Liver (tissue), 2 donors: ENCODE results near the gene CLEC10A.

Experiments used
- CTCF ChIP-seq: fragments of 150-350 bp; IDR thresholded peaks from 2 replicates; pipeline ENCODE4 v1.5.1; 2017; ENCODE audit warnings: improper control_type of control experiment, low read depth, low read length; ENCODE audit not compliant: missing input control
- FOXA1 ChIP-seq: IDR thresholded peaks from 2 replicates; pipeline ENCODE4 v1.6.1; 2016; ENCODE audit warnings: antibody characterized with exemption
- donor health status: healthy.

DNA sequence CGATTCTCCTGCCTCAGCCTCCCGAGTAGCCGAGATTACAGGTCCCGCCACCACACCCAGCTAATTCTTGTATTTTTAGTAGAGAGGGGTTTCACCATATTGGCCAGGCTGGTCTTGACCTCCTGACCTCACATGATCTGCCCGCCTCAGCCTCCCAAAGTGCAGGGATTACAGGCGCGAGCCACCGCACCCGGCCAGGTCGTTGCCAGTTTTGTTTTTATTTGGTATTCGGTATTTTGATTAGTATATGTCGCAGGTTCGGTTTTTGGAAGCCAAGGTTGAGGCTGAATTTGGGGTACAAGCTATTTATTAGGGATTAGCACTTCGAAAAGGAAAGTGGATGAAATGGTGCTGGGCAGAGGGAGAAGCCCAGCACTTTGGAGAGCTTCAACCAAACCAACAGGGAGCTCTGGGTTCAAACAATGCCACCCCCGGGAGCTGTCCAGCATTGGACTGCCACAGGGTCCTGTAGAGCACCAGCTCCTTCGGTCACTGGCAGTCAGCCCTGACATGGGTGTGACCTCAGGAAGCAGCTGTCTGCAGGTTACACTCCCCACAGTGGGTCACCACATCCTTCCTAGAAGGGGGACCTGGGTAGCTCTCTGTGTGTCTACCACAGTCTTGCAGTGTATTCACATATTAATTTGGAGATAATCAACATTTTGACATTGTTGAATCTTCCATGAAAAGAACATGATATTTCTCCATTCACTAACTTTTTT is 1.5 kb upstream of the CLEC10A start:
- no peak for TF ChIP-seq FOXA1
- TF ChIP-seq CTCF: no peak
